Measurements from ENCODE around the gene S100A2.
"Not testable (repeated sequence)": the region's sequence is repeated elsewhere in the genome, so short reads cannot be mapped to it uniquely, and the experiment has no call there.

Gene S100A2

DNA sequence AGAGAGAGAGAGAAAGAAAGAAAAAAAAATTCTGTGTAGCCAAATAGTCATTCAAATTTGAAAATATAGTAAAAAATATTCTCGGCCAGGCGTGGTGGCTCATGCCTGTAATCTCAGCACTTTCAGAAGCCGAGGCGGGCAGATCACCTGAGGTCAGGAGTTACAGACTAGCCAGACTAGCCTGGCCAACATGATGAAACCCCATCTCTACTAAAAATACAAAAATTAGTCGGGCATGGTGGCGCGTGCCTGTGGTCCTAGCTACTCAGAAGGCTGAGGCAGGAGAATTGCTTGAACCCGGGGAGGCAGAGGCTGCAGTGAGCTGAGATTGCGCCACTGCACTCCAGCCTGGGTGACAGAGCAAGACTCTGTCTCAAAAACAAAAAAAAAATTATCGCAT lies 22.4 kb upstream of the S100A2 start:
- DNase-seq: not testable (repeated sequence)

DNA sequence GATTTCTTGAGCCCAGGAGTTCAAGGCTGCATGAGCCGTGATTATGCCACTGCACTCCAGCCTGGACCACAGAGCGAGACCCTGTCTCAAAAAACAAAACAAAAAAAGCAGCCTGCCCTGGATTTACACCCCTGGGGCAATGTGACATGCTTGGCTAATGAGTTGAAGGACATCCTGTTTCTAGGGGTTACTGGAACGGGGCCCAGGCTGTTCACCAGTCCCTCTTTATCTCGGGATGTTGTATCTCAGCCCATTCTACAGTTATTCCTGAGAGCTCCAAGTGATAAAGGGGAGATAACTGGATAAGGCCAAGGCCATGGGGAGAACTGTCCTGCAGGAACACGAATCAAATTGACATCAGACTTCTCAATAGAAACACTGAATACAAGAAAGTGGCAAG lies 21.7 kb upstream of the S100A2 start:
- no peak for DNase-seq

DNA sequence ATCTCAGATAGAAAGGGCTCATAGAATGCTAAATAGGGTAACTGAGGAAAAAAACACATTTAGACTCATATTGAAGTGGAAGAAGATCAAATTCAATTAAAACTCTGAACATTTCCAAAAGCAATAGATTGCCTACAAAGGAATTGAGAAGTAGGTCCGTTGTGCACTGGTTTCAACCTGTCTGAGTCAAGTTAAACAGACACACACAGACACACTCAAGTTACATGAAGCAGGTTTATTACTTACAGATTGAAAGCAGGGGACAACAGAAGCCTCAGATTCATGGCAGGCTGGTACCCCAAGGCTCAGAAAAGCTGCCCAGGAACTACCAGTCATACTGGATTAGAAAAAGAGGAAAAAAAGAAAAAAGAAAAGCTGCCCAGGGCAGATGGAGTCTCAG lies 20.7 kb upstream of the S100A2 start:
- DNase-seq: no peak

DNA sequence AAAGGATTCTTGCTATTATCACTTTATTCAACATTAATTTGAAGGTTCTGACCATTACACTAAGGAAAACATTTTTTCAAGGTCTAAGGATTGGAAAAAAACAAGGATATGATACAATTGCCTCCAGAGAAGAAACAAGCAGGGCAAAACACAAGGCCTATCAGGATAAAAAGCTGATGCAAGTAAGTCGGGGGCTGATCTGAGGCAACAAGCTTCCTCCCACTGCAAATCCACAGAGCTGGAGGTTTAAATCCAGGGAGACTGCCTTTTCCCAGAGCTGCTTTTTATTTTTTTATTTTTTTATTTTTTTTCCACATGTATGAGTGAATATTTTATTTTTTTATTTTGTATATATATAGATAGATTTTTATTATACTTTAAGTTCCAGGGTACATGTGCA lies 19.4 kb upstream of the S100A2 start:
- no peak for DNase-seq

DNA sequence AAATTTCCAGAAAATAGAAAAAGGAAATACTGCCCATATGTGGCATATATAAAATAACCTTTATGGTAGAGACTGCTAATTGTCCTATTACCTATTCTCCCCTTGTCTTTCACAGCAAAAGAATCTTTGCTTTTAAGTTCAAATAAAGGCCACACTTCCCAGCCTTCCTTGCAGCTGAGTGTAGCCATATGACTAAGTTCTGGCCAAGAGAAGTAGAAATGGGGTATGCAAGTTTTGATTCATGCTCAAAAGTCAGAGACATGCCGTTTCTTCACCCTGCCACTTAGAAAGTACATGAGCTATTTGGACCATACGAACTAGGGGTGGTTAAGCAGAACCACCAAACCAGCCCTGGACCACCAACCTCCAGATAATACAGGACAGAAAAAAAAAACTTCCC lies 18.3 kb upstream of the S100A2 start:
- DNase-seq: no peak

DNA sequence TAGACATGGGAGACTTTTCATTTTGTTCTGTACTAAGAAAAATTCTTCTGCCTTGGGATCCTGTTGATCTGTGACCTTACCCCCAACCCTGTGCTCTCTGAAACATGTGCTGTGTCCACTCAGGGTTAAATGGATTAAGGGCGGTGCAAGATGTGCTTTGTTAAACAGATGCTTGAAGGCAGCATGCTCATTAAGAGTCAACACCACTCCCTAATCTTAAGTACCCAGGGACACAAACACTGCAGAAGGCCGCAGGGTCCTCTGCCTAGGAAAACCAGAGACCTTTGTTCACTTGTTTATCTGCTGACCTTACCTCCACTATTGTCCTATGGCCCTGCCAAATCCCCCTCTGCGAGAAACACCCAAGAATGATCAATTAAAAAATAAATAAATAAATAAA lies 17.9 kb upstream of the S100A2 start:
- not testable (repeated sequence) for DNase-seq

DNA sequence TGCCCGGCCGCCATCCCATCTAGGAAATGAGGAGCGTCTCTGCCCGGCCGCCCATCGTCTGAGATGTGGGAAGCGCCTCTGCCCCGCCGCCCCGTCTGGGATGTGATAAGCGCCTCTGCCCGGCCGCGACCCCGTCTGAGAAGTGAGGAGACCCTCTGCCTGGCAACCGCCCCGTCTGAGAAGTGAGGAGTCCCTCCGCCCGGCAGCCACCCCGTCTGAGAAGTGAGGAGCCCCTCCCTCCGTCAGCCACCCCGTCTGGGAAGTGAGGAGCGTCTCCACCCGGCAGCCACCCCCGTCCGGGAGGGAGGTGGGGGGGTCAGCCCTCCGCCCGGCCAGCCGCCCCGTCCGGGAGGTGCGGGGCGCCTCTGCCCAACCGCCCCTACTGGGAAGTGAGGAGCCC lies 17.2 kb upstream of the S100A2 start:
- not testable (repeated sequence) for DNase-seq

DNA sequence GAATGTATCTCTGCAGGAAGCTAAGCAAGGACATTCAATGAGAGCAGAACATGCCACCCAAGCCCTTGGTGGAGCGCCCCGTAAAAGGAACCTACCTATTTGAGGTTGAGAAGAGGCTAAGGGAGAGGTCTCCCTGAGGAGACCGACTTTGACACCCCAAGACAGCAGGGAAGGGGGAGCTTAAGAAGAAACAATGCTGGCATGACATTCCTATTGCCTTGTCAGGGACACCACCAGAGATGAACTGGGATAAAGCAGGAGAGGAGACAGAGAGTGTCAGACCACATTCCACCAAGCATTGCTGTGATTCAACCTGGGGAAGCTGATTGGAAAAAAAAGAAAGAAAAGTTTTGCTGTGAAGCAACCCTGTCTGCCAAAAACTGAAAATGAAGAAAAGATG lies 13.3 kb upstream of the S100A2 start:
- no peak for DNase-seq

DNA sequence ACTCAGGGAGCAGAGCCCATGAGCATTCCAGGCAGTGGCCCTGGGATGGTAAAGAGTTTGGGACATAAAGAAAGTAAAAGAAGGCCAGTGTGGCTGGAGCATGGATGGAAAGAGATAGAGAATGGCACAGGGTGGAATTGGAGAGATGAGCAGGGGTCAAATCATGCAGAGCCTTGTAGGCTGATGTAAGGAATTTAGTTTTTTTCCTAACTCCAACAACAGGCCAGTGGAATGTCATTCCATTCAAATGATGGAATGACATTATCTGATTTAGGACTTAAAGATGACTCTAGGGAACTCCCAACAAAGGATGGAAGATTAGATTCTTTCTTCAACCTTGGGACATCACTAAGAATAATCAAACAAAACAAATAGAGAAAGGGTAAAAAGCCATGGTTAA lies 12.8 kb upstream of the S100A2 start:
- no peak for DNase-seq

DNA sequence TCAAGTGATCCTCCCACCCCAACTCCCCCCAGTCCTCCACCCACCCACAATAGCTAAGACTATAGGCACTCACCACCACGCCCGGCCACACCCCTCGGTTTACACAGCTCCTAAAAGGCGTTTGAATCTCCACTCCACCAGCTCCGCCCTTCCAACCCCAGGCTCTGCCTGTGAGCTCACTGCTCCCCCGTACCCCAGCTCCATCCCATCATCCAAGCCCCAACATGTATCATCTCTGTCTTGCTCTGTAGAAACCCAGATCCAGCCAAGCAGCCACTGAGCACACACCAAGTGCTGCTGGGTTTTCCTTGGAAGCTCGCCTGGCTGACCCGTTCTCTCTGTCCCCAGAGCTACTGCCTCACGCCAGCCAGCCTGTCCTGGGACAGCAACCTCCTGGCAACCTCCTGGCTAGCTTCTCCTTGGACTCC lies 12.0 kb upstream of the S100A2 start:
- DNase-seq: no peak

DNA sequence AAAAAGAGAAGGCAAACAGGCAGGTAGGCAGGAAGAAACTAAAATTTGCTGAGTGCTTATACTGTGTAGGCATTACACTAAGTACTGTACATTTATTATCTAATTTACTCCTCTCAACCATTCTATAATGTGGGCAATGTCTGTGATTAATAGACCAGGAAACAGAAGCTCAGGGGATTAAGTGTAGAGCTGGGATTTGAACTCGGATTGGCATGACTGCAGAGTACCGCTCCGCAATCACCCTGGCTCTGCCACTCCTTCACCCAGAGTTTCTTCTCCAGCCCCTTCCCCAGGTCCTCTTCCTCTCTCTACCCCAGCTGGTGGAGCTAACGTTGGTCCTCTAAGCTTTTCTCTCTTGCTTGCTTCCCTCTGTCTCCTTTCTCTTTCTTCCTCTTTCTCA lies 11.5 kb upstream of the S100A2 start:
- DNase-seq: no peak

DNA sequence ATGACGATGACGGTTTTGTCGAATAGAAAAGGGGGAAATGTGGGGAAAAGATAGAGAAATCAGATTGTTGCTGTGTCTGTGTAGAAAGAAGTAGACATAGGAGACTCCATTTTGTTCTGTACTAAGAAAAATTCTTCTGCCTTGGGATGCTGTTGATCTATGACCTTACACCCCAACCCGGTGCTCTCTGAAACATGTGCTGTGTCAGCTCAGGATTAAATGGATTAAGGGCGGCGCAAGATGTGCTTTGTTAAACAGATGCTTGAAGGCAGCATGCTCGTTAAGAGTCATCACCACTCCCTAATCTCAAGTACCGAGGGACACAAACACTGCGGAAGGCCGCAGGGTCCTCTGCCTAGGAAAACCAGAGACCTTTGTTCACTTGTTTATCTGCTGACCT lies 9.9 kb upstream of the S100A2 start:
- not testable (repeated sequence) for DNase-seq

DNA sequence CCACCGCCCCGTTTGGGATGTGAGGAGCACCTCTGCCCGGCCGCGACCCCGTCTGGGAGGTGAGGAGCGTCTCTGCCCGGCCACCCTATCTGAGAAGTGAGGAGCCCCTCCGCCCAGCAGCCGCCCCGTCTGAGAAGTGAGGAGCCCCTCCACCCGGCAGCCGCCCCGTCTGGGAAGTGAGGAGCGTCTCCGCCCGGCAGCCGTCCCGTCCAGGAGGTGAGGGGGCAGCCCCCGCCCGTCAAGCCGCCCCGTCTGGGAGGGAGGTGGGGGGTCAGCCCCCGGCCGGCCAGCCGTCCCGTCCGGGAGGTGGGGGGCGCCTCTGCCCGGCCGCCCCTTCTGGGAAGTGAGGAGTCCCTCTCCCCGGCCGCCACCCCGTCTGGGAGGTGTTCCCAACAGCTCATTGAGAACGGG lies 9.4 kb upstream of the S100A2 start:
- not testable (repeated sequence) for DNase-seq

DNA sequence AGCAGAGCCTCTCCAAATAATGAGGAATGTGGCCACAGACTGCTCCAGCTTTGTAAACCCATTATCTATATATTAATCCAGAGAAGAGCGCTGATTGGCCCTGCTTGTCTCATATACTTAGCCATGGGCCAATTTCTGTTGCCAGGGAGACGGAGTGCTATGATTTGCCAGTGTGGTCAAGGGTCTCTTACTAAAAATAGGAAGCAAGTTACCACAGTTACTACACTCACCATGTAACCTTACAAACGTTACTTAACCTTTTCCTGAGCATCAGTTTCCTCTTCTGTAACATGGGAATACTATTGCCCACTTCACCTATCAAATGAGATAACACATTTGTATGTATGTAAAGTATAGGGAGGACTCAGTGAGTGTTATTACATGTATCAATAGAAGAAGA lies 7.7 kb upstream of the S100A2 start:
- no peak for DNase-seq

DNA sequence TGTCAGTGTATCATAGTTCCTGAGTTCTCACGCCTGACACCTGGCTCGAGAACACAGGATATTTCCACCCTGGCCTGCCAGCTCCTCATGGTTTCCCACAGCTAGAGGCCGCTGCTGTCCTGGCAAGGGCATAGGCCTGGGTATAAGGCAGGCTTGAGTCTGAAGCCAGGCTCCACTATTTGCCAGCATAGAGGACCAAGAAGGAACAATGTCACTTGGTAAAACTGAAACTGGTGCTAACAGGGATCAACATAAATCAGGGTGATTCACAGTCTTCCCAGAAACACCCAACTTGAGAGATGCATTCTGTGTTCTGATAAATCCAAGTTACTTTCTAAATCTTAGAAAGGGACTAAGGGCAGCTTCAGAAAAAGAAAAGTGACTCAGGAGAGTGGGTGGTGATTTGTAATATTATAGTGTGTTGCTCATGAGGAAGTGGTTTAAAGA lies 6.9 kb upstream of the S100A2 start:
- DNase-seq: peak; percentile 77

DNA sequence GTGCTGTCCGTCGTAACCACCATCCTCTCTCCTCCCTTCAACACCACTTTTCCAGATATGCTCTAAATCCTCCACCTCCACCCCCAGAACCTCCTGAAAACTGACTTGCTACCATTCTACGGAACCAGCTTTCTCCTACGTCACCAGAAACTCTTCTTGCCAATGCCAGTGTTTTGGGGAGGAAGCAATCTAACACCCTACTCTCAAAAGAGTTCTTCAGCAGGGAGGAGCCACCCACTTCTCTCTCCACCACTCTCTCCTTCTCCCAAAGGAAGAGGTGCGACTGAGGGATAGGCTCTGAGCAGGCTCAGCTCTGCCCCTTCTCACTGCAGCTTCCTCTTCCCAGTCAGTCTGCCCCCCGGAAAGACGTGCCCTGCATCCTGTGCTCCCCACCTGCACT lies 6.1 kb upstream of the S100A2 start:
- DNase-seq: no peak

DNA sequence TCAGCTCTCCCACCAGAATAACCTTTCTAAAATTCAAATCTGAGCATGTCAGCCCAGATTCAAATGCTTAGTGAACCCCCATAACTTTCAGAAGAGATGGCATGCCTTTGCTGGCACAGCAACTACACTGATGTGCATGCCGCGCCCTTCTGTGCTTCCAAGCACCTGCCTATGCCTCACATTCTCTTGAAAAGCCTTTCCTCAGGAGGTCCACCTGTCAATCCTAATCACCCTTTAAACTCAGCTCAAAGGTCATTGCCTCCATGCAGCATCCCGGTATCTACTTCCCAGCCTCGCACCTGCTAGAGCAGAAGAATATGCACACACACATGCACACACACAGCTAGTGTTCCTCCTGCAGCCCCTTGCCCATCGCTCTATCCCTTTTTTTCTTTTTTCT lies 5.2 kb upstream of the S100A2 start:
- DNase-seq: no peak

DNA sequence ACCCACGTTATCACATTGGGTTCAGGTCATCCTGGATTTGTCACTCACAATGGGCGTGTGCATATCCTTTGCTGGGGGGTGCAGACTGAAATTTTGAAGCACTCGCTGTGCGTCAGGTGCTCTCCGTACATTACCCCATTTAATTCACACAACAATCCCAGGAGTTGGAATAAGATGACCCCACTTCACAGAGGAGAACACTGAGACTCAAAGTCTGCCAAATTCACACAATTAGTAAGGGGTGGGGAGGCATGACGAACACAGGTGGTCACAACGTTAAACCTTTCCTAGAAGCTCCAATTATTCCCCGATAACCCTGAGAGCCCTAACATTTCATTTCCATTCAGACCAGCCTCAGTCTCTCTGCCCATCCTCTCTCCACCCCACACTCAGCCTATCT lies 3.8 kb upstream of the S100A2 start:
- no peak for DNase-seq

DNA sequence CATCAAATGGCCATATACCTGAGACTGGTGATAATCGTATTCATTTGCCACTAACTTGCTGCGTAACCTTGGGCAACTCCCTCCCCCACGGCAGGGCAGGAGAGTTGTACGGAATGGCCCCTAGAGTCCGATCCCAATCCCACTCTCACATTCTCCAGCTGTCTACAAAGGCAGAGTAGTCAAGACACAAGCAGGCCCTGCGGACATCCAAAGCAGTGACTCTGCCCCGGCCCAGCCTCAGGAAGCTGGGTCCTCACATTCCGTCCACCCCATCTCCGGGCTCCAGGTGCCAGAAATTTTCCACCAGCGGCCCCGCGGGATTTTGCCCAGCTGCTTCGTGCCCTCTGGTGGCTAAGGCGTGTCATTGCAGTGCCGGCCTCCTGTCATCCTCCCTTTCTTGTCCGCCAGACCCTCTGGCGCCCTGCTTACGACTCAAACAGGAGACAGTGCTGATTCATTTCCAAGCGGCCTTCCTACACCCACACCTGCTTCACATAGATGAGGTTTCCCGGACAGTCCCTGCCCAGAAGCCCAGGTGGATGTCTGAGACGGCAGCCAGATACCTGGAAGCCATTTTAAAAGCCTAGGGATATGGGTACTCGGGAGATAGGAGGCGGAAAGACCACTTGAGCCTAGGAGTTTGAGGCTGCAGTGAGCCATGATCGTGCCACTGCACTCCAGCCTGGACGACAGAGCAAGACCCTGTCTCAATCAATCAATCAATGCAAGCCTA lies 2.9 kb upstream of the S100A2 start:
- peak; percentile 84 for DNase-seq

DNA sequence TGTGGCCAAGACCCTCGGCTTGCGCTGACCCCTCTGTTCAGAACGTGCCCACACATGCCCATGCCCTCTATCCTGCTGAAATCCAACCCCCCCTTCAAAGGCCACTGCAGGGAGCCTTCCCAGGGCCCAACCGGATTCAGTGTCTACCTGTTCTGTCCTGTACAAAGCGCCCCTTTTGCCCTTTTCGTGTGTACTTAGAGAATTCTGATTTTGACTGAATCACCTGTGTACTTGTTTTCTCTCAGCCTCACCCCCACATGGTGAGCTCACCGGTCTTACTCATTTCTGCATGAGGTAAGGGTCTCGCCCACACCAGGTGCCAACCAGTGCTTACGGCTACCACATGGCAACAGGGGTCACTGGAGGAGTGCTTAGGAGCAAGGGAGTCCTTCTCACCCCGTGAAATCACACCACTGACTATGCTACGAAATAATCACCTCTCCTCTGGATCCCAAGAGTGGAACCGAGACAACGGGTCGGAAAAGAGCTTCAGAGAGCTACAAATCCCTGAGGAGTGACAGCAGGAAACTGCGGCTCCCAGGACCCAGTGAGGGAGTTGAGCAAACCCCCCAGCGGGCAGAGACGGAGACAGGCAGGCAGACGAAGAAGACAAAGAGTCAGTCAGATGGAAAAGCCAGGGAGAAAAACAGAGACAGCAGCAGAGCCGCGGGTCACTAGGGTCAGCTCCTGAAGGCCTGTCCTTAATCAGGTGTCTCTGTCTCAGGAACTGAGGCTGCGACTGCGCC lies 2.1 kb upstream of the S100A2 start:
- DNase-seq: no peak

DNA sequence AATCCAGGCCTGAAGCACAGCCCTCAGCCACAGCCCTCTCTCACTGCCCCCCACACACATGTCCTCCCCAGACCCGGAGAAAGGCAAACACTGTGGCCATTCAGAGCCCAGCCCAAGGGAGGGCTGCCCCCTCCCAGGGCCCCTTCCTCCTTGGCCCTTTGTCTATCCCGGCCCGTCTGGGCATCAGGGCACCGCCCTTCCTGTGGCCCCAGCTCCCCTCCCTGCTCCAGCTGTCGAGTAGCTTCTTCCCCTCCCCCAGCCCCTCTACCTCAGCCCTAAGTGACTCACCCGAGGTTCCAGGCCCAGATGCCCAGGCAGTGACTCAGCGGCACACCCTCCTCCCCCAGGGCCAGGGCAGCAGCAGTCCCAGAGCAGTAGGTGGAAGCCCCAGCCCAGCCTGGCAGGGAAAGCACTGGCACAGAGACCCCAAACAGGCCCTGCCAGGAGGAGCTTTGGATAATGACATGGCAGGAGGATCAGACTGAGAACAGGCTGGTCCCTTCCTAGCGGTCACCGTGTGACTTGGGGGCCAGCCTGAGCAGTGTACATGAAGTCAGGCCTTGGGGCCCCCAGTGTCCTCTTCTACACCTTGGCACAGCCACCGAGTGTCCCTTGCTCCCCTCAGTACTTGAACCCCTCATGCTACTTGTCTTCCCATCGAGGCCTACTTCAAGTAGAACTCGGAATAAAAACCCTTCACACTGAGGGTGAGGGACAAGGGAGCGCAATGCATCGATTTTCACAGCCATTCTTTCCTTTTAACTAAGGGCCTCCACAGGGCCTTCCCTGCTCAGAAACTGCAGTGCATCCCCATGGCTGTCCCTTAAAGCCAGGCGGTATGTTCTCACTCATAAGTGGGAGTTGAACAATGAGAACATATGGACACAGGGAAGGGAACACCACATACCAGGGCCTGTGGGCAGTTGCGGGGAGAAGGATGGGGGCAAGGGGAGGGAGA lies 1.0 kb upstream of the S100A2 start:
- peak; percentile 84 for DNase-seq

DNA sequence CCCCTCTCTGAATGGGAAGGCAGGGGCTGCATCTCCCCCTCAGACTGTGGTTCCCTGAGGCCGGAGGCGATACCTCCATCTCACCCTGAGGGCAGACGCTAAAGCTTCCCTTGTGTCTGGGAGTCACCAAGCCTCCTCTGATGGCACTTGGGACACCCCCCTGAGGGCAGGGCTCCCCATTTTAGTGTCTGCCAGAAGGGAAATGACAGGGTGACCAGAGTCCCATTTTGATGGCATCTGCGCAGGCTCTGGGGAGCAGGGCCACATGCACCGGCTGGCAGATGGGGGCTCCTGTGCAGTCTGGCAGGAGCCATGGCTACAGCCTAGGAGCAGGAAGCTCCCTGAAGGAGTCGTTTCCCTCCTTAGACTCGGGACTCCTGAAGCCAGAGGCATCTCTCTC lies 1.7 kb downstream of the S100A2 start:
- no peak for DNase-seq

DNA sequence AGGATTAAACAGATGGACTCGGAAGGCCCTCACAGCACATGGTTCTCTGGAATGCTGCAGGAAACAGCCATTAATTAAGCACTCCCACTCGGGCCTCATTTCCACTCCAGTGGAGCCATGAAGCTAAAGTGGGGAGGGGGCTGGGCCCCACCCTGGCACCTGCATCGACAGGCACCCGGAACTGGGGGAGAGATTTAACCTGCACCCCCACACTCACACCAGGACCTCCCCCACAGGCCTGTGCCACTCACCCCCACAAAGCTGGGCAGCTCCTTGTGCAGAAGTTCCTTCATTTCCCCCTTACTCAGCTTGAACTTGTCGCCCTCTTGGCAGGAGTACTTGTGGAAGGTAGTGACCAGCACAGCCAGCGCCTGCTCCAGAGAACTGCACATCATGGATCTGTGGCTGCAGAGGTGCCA lies 2.2 kb downstream of the S100A2 start:
- no peak for DNase-seq
